Middle frontal gyrus (tissue), 1 donor: ENCODE measurements around the gene SORCS2.

ENCODE experiments used
- DNase-seq: peaks from one replicate; pipeline ENCODE4 v3.0.0-alpha.2; 2015; ENCODE audit warnings: low spot score; ENCODE audit errors: extremely low spot score

Gene SORCS2

DNA sequence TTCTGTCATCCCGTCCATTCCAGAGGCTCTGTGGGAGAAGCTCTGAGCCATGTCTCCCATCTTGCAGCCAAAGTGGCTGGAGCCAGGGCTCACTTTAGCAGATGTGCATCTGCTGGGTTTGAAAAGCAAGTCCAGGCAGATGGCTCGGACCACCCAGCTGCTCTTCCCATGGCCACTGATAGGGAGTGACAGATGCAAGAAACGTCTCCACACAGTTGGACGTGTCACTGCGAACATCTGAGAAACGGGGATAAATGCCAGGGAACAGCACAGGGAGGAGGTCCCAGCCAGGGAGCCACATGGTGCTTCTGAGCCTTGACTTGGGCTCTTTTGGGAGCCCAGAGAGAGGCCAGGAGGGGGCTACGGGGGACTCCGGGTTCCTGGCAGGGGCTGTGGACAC, 505.0 kb downstream of the SORCS2 start:
- no peak for DNase-seq

DNA sequence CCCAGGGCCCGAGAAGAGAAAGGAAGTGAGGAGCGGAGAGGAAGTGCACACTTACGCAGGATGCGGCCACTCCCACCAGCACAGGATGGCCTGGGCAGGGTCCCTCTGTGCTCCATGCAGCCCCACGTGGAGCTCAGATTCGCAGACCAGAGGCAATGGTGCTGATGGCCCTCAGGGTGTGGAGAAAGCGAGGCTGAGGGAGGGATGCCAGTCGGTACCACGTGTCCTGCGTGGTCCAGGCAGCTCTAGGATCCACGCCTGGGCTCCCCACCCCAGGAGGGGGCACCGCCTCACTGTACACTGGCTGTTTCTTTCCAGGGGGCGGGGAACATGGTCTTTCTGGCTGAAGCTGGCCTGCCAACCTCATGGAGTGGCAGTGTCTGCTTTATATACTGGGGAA, 505.5 kb downstream of the SORCS2 start:
- no peak for DNase-seq

DNA sequence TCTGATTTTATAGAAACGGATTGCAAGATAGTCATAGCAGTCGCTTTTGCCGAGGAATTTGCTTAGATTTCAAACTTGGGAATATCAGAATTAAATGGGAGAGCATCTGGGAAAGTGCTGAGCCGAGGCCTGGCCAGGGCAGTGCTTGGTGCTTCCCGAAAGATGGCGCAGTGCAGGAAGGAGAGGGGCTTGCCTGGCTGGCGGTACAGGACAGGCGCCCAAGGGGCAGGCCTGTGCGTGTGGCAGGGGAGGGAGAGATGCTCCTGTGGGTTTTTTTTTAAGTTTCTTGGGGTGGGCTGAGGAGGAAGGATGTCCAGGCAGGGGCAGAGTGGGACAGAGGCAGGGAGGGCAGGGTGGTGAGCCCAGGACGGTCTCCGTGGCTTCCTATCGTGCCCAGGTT, 506.2 kb downstream of the SORCS2 start:
- DNase-seq = no peak

DNA sequence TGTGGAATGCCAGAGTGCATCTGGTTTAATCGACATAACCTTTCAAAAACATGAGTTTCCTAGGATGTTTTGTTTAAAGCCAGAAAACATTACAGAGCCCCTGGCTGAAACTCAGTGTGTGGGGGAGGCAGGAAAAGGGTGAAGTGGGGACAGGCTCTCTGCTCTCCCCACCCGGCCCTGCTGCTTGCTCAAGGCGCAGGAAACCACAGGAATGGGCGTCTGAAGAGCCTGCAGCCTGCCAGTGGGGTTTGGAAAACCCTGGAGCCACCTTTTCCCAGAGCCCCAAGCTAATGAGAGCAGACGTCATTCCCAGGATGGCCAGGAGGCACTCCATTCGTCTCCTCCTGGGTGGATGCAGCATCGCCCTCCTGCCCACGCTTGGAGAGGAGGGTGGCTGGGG, 506.7 kb downstream of the SORCS2 start:
- DNase-seq = no peak

DNA sequence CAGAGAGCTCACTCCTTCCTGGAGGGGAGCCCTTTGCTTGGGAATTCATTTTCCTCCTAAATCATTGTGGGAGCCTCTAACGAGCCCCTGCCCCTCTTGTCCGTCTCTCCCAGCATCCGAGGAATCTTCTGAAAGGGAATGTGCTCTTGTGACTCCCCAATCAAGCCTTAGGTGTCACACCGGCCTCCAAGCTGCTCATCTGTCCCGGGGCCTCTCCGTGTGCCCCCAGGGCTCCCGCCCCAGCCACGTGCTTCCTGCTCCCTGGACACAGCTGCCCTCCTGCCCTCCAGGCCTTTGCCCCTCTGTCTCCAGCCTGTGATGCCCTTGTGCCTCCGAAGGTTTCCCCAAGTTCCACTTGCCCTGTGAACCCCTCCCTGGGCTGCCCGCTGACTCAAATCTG, 507.5 kb downstream of the SORCS2 start:
- DNase-seq = no peak

DNA sequence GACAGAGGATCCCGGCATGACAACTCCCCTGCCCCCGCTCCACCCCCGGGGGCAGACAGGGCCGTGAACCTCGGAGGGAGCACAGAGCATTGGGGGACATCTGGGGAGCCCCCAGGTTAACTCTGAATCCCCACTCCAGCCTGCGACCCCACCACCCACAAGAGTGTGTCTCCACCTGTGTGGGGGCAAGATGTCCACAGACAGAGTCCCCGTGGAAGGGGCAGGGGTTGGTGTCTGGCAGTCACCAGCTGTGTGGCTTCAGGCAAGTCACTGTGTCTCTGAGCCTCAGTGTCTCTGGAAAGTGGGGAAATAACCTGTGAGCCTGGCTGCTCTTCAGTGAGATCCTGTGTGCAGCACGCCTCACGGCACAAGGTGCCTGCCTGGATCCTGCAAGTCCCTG, 508.3 kb downstream of the SORCS2 start:
- DNase-seq = no peak

DNA sequence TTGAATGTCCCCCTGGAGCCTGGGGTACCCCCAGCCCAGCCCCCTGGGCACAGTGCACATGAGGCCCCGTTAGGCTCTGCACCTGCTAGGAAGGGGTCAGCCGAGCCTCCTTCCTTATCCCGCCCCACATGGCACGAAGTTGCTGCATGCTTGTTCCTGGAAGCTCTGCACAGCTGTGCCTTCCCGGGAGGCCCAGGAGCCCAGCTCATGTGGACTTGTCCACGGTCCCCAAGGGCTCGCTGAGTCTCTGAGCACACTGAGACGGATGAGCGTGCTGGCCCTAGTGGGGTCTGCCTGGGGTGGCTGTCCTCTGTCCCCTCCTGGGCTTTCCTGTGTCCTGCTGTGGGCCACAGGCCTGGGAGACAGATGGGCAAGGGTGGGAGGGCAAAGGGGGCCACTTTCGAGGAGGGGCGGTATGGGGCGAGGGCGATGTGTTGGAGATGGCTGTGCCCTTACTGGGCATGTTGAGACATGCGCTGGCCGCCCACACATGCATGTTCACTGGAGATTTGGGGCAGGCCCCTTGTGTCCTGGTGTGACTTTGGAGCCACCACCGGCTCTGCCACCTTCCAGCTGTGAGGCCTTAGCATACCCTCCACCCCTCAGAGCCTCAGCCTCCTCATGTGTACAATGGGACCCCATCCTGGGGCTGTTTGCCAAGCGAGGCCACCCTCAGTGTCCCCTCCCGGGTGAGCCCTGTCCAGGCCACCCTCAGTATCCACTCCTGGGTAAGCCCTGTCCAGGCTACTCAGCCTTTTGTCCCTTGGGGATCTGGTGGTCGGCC, 509.7 kb downstream of the SORCS2 start:
- no peak for DNase-seq

DNA sequence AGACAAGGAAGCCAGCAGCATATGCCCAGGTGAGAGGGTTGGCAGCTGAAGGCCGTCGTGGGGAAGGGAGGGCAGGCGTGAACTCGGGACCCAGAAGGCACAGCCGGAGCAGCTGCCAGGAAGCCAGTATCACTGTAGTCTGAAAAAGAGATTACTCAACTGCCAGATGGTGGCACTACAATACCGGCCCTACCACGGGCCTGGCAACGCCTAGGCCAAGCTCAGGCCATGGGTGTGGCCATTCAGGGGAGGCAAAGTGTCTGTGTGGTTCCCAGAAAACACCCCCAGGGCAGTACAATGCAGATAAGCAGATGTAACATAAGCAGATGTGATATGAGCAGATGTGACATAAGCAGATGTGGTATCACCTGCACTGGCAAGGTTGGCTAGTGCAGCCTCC, 511.4 kb downstream of the SORCS2 start:
- DNase-seq = no peak

DNA sequence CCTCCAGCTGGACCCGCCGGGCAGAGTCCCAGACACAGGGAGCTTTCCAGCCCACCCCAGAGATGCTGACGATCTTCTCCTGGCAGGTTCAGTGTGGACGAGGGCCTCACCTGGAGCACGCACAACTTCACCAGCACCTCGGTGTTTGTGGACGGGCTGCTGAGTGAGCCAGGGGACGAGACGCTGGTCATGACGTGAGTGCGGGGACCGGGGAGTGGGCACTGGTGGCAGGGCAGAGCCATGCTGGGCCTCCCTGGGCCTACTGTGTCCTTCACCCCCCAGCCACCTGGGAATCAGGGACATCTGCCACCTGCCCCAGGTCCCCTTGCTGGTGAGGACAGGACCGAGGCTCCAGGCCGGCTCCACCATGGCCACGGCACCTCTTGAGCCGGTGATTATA, 511.8 kb downstream of the SORCS2 start:
- no peak for DNase-seq

DNA sequence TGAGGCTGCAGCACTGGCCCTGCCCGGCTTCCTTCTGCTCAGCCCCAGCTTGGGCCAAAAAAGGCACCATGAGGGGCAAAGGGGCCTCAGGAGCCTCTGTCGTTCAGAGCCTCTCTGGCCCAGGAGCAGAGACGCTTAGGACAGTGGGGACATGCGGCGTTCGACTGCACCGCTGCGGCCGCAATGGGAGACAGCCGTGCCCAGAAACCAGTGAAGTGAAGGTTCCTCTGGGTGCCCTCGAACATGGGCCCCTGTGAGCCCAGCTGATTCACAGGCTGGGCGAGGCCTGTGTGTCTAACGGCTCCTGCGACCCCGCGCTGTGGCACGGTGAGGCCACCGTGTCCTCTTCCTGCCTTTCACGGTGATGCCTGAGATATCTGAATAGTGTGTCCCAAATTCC, 512.3 kb downstream of the SORCS2 start:
- DNase-seq = no peak

DNA sequence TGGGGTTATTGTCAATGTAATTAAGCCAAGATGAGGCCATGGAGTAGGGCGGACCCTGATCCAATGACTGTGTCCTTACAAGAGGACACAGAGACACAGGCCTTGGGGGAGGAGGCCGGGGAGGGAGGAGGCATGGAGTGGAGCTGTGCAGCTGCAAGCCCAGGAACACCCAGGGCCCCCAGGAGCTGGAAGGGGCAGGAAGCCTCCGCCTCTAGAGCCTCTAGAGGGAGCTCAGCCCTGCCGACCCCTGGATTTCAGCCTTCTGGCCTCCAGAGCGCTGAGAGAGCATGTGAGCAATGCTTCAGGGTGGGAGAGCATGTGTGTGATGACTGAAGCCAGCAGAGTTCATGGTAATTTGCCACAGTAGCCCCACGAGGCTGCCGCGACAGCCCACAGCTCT, 512.7 kb downstream of the SORCS2 start:
- no peak for DNase-seq

DNA sequence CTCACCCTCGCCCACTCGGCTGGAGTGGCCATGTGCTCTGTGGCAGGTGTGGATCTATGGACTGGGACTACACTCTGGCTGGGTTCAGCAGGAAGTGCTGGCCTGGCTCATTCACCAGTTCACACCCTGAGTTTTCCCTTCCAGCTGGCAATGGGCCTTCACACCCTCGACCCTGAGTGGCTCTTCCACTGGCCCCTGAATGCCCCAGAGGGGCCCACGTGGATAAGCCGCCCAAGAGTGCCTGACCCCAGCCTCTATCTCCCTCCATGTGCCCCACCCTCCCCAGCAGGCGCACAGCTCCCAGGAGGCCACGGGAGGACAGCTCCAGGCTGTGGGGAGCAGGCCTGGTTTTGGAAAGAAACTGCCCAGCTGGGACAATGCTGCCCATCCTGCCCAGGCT, 513.3 kb downstream of the SORCS2 start:
- DNase-seq = no peak

DNA sequence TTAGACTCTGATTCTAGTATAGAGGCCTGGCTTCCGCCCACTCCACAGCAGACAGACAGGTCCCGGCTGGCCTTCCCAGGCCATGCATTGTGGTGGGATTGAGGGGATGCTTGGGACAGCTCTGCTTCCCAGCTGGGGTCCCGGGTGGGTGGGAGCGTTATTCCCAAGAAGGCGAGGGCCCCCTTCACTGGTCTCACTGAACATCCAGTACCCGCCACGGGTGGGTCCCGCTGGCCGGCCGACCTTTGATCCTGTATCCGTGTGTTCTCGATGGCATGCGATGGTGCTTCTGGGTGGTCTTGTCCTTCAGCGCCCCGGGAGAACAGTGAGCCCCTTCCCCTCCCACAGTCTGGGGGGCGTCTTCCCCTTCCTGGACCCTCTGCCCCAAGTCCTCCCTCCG, 515.9 kb downstream of the SORCS2 start:
- DNase-seq = no peak

DNA sequence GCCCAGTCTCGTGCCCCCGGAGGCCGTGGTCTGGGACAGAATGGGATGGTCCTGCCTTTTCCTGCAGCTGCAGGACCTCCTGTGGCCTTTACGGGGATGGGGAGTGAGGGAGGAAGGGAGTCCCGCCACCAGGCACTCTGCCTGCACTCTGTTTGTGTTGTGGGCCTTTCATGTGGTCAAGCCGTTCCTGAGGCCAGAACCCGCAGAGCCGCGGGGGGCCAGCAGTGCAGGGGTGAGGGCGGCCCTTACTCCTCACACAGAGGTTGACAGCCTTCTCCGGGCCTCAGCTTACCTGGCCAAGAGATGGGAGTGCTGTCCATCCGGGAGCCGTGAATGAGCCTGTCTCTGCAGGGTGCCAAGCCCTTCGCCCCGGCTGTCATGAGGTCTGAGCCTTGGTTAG, 516.6 kb downstream of the SORCS2 start:
- no peak for DNase-seq

DNA sequence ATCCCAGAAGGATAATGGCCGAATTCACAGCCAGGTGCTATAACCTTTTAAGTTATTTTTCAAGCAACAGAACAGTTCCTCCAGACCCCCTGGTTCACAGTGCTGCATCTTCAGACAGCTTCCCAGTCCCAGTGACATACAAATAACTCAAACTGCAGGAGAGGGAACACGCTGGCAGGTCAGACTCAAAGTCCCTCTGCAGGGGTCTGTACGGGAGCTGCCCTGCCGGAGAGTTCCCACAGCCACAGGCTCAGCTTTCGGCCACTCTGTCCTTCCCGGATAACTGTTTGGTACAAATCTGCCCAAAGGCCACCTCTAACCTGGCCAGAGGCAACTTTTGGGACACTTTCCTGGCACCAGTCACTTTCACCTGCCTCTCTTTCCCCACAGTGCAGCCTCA, 517.1 kb downstream of the SORCS2 start:
- DNase-seq = no peak

DNA sequence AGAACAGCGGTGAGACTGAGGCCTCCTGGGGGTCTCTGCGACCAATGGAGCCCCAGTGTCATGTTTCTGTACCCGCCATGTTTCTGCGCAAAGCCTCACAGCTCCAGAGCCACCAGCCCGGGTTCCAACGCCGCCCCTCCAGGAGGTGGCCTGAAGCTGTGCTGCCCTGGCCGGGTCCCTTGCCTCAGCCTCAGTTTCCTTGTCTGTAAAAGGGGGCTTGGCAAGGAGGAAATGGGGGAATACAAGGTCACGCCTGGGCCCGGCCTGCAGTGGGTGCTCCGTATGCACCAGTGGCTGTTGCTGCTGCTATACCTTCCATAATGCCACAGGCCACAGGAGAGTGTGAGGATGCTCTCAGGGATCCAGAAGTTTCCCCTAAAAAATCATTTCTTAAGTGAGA, 517.8 kb downstream of the SORCS2 start:
- no peak for DNase-seq

DNA sequence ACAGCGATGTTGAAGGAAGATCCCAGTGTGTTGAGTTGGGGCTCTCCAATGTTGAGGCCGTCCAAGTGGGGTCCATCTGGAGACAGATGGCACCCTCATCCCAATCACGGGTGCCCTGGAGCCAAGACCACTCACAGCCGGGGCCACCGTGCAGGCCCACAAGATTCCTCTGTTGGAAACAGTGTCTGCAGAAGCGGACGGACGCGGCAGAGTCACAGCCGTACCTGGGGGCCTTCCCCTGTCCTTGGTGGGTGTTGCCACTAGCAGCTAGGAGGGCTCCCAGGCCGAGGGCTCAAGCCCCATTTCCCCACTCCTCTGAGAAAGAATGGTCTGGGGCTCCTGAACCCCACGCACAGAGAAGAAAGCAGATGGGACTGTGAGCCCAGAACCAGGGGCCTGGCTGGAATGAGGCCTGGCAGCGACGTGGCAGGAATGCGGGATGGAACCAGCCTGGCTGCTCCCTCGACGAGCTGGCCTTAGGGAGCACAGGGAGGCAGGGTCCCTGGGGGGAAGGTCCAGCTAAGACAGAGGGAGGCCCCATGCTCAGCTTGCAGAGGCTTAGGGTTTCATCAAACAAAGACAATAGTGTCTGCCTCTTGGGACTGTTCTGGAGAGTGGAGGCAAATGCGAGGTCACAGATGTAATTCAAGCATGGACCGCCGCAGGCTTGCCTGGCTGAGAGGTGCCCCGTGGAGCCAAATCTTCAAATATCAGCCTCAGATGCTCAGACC, 518.4 kb downstream of the SORCS2 start:
- DNase-seq = no peak

DNA sequence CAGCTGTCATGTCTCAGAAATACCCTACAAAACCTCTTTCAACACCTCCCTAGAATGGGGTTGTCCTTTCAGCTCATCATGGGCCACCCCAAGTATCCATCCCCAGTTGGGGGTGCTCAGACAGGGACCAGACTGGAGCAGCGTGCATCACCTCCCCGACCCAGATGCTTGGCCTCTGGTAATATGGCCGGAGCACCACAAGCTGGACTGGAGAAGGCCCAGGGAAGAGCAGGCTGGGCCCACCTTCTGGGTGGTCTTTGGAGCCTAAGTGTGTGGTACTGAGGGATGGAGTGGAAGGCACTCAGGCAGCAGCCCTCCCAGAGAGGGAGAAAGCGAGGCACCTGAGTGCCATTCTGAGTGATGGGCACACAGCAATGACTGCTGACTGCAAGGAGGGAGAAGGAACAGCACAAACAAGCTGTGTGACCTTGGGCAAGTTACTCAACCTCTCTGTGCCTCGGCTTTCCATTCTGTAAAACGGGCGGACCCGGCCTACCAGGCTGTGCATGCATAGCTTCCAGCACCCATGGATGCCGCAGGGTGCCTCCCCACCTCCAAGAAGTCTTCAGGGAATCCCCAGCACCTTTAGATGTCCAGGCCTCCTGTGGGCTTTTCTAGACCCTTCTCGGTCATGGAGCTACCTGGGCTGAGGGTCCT, 519.1 kb downstream of the SORCS2 start:
- no peak for DNase-seq

DNA sequence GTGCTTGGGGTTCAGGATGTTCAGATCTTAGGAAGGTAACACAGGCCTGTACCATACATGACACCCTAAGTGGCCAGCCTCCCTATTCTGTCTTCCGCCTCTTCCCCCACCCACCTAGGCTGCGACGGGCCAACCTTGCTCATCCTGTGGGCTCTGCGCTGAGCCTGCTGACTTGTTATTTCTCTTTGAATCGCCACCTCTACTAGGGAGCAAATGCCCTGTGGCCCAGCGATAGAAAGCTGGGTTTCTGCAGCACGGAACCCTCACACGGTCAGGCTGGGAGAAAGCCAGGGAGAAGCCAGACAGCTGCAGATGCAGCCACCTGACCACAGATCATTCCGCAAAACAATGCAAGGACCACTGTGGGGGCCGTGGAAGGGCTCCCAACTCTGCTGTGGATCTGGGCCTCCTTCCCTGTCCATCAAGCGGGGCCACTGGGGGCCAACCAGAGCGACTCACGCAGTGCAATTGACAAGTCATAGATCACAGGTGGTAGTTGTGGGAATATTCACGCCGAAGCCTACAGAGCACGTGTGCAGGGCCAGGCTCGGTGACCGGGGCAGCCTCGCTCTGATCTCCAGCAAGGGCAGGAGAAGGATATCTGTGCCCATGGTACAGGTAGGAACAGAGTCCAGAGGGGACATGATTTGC, 519.8 kb downstream of the SORCS2 start:
- DNase-seq = no peak

DNA sequence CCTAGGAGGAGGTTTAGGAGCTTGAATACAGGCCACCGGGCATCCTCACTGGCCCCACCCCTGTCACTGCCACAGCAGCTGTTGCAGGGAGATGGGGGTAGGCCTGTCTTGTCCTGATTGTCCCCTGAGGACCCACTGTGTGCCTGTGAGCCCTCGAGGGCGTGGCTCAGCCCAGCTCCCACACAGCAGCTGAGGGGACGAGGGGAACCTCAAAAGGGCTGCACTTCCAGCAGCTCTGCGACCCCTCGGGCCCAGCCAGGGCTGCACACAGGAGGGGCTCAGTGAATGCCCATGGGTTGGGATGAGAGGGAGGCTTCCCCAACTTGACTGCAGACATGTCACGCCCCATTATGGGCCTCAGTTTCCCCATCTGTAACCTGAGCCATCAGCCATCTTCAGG, 521.4 kb downstream of the SORCS2 start:
- DNase-seq = no peak

DNA sequence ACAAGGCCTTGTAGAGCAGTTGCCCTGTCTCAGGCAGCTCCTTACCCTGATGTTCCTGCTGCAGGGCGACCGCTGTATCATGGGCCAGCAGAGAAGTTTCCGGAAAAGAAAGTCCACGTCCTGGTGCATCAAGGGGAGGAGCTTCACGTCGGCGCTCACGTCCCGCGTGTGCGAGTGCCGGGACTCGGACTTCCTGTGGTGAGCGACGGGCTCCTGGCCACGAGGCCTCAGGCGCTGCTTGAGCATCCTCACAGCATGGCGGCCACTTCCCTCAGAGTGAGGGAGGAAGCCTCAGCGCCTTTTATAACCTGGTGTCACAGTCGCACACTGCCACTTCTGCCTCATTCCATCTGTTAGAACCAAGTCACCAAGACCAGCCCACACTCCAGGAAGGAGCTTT, 521.8 kb downstream of the SORCS2 start:
- DNase-seq = no peak

DNA sequence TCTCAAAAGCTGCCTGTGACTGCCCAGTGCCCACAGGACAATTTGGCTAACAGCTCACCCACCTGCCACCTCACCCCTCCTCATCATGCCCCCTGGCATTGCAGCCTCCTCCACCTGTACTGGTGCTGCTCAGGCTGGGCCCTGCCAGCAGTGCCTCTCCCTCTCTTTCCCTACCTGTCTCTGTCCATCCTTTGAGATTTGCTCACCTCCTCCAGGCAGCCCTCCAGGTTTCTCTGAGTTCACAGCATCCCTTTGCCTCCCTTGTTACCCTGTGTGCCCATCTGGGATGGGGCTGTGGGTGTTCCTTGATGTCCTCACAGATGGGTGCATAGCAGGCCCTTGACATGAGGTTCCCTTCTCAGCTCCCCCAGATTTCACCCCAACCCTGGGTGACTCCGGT, 522.4 kb downstream of the SORCS2 start:
- DNase-seq = no peak
